GM18520 (cell line): ENCODE results near the gene CROCC2.

Experiments used
- ATAC-seq: cut with Tn5 transposase; IDR thresholded peaks from one replicate; pipeline ENCODE4 v1.9.1; 2021; ENCODE audit not compliant: unreplicated experiment

CROCC2 gene

DNA sequence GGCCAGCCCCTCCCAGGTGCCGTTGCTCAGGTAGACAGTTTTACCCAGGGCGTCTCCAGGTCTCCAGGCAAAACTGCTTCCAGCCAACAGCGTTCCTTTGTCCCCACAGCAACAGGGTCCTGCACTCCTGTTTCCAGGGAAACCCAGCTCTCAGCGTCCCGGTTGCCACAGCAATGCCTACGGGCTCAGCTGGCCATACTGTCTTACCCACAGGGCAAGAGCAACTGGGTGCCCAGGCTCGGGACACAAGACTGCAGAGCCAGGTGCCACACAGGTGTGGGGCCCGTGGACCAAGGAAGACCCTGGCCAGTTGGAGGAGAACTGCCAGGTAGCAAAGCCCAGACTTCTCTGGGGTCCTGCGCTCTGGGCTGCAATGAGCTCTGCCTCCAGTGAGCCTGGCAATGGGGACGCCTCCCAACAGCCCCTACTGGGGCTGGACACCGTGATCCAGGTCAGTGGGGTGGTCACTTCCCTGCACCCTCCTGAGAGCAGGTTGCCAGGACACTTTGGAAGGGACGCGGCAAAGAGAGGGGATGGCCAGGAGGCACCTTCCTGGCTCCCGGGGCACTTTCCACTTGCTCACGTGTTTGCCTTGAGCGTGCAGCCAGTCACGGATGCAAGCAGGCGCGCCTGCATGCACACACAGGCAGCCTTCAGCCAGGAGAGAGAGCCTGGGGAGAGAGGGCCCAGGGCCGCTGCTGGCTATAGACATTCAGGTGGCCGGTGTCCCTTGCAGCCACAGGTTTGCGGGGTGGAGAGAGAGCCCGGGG lies at the start of gene CROCC2:
Gene CROCC2 (plus strand): TSS at position 196 of the 770 bp plus-strand sequence. CDS start 178 bp downstream, at position 374.
- no peak for ATAC-seq

DNA sequence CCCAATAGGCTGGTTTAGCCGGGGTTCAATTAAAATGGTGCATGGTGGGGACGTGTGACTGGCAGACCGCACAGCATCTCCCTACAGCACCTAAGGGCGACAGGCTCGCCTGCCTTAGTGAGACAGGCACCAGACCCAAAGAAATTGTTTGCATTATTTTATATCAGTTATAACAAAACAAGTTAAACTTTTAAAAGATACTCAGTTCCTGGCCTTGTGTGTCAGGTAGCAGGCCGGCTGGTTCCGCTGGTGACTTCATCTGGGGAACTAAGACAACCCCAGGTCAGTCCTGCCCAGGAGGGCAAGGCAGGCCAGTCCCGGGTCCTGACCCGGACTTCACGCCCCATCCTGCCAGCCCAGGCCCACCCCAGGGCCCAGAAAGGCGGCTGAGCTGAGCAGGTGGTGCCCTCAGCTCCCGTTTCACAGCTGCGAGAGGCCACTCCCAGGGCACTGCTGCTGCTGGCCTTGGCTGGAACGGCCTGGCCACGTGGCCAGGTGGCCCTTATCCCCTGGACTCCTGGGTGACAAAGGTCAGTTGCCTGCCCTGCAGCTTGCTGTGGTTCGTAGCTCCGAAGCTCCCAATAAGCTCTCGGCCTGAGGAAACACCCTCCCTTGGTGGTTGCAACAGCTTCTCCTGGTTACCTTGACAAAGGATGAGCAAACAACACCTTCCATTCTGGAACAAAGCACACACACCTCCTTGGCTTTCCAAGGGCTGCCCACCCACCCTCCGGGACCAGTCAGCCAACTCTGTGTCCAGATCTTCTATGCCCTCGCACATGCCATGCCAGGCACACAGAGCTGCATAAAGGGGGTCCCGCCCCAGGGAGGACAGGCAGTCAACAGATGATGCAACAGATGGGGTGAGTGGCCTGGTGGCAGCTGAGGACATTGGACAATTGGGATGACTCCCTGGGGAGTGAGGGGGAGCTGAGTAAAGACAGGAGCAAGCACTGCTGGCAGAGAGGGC lies 48.8 kb upstream of the CROCC2 start:
- ATAC-seq: no peak

DNA sequence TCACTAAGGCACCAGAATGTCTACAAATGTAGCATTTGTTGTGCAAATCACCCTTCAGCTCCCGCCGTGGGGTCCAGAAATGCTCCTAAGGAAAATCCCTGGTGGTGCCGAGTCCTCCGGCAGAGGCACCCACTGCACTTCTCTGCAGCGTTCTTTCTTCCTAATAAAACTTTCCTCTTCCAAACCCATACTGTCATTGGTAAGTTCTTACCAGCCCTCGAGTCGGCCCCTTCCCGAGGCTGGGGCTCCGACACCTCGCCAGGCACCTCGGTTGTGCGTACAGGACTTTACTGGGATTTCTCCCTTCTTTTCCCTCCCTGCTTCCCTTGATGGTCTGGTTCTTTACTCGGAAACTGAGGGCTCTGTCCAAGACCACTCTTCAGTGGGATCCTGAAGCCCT lies 47.8 kb upstream of the CROCC2 start:
- ATAC-seq: no peak

DNA sequence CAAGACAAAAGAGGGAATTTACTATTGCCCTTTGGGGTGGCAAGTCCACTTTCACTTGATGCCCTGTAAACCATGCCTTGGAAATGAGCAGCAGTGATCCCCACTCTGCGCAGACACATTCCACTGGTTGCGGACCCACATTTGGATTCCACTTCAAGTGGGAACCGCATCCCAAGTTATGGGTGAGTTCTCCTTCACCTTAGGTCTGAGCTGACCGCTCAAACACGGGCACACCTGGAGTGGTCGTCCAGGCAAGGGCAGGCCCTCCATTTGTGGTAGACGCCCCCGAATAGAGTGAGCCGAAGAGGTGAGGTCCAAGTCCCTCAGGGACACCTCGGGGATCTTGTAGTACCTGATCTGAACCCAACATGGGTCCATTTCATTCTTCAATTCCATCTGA lies 47.3 kb upstream of the CROCC2 start:
- ATAC-seq: no peak

DNA sequence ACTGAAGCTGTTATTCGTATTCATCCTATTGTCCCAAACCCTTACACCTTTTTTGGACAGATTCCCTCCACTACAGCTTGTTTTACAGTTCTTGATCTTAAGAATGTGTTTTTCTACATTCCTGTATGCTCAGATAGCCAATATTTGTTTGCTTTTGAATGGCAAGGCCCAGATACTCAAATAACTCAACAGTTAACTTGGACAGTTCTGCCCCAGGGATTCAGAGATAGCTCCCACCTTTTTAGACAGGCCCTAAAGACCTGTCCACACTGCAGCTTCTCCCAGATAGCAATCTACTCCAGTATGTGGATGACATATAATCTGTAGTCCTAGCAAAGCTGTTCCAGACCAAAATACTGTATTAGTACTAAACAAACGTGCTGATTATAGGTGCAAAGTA lies 44.6 kb upstream of the CROCC2 start:
- ATAC-seq: no peak

DNA sequence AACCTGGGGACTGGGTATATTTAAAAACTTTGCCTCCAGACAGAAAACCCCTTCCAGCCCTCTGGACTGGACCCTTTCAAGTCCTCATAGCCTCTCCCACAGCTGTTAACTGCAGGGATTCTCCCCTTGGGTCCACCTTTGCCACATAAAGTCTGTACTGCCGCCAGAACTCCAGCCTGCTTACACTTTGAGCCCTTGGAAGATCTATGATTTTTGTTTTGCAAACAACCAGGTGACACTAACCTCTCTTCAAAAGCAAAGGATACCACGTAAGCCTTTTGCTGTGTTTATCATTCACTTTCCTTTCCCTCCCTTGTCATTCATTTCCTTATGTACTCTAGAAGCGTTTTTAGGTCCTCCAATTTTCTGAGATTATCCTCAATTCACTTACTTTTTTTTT lies 41.7 kb upstream of the CROCC2 start:
- ATAC-seq: no peak

DNA sequence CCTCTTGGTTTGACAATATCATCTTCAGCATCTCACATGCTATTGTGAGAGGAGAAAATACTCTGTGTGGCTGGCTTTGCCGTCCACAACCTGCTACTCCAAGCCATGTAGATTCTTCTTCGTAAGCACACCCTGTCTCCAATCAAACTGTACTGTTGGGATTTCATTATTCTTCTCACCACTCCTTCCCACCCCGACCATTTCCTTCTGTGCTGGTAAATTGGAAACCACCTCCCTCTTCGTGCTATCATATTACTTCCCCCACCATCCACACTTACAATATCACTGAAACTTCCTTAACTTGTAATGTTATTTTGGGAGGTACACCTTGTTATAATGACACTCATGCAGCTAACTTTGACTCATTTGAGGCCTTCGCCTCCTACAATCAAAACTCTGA lies 40.7 kb upstream of the CROCC2 start:
- ATAC-seq: no peak

DNA sequence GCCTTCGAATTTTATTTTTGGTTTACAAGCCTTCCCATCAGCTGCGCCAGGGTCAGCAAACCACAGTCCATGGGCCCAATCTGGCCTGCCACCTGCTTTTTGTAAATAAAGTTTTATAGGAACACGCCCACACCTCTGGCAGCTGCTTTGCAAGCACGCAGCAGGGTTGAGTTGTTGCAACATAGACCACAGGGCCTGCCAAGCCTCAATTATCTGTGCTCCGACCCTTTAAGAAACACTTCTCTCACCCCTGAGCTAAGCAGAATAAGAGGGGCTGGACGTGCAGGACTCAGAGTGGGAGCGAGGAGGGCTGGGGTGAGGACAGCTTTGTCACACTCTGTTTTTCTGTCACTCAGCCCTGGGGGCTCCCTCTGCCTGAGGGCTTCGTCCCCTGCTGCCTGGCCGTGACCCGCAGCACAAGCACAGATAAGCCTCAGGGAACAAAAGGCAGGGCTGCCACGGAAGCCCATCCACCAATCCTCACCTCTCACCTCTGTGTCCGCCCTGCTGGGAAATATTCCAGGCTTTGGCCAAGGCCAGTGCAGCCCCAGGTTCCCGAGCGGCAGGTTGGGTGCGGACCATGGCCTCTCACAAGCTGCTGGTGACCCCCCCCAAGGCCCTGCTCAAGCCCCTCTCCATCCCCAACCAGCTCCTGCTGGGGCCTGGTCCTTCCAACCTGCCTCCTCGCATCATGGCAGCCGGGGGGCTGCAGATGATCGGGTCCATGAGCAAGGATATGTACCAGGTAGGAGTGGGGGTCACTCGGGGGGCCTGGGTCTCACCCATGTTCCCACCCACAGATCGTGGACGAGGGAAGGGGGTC lies 37.6 kb upstream of the CROCC2 start, which contains the start of gene AGXT:
Gene AGXT (plus strand): TSS at position 539 of the 823 bp plus-strand sequence. CDS start 42 bp downstream, at position 581.
- ATAC-seq: no peak

DNA sequence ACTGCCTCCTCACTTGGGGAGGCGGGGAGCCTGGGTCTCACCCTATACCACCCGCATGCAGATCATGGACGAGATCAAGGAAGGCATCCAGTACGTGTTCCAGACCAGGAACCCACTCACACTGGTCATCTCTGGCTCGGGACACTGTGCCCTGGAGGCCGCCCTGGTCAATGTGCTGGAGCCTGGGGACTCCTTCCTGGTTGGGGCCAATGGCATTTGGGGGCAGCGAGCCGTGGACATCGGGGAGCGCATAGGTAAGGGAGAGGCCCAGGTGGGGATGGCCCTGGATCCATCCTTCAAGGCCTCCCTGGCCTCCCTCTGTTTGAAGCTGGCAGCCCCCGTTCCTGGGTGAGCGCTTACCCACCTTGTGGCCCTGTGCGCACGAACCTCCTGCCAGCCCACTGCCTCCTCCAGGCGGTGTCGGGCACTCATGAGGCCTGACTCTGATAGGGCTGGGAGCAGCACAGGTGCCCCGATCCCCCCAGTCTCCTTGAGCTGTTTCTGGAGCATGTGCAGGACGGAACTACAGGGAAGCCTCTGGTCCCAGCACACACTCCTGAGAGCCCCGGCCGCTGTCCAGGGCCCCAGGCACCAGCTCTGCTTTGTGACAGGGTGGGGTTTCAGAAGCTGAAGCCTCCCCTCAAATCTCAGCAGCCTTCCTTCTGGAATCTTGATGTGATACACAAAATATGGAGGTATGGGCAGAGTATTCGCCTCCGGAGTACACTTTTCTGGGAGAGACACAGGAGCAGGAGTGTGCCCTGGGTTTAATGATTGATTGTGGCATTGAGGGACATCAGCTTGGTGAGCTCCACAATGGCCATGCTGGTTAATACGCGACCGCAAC lies 36.8 kb upstream of the CROCC2 start:
- ATAC-seq: no peak

DNA sequence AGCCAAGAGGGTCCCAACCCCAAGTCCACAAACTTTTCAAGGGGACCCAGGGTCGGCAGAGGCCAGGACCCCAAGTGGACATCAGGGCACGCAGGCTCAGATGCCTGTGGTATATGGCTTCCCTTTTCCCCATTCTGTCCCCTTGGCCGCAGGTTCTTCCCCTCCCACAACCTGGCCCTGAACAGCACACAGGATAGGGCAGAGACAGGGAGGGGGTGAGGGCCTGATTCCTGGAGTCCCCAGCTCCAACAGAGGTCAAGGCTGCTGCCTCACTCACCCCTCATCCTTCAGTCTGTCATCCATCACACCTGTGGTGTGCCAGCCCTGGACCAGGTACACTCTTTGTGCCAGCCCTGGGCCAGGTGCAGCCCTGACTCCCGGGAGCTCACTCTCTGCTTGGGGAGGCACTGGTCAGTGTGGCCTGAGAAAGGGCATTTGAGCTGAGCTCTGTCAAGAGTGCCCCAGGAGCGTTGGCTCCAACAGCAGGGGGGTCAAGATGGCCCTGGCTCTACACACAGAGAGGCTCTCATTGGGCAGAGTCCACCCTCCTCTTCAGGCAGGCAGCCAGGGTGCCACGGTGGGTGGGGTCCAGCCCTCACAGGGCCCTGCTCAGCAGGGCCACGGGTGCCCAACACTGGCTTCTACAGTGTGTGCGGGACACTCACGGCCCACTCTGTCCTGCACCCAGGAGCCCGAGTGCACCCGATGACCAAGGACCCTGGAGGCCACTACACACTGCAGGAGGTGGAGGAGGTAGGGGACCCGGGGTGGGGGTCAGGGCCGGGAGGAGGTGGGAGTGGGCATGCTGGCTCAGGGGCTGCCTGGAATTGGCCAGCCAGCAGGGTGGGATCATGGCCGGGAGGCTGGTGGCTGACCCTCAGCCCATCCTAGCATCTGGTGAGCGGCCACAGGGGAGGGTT lies 35.9 kb upstream of the CROCC2 start:
- no peak for ATAC-seq

DNA sequence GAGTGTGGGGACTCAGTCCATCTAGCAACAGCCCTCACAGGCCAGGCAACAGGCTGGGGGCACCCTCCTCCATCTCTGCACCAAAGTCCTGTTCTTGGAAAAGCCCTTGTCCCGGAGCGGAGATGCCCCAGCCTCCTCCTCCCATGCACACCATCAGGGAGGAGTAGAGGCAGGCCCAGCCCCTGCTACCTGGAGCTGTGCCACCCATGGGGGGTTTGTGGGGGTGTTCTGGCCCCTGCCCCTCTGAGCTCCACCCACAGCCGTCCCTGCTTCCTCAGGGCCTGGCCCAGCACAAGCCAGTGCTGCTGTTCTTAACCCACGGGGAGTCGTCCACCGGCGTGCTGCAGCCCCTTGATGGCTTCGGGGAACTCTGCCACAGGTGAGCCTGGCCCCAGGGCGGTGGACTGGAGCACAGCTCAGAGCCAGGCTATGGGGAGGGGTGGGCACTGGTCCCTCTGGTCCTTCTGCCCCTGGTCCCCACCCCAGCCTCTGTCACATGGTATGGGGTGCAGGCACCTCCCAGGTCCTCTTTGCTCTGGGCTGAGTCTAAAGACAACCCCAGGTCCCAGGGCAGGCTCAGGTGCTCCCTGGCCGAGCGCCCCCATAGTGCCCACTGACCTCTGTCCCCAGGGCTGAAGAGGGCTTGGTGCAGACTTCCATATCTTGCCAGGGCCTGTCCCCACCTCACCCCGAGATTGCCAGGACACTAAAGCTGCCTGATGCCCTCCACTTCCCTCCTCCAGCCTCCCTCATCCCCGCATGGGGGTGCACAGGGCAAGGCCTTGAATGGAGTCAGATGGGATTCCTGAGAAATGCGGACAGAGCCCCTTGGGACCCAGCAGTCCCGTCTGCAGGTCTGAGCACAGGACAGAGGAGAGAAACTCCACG lies 34.8 kb upstream of the CROCC2 start:
- no peak for ATAC-seq

DNA sequence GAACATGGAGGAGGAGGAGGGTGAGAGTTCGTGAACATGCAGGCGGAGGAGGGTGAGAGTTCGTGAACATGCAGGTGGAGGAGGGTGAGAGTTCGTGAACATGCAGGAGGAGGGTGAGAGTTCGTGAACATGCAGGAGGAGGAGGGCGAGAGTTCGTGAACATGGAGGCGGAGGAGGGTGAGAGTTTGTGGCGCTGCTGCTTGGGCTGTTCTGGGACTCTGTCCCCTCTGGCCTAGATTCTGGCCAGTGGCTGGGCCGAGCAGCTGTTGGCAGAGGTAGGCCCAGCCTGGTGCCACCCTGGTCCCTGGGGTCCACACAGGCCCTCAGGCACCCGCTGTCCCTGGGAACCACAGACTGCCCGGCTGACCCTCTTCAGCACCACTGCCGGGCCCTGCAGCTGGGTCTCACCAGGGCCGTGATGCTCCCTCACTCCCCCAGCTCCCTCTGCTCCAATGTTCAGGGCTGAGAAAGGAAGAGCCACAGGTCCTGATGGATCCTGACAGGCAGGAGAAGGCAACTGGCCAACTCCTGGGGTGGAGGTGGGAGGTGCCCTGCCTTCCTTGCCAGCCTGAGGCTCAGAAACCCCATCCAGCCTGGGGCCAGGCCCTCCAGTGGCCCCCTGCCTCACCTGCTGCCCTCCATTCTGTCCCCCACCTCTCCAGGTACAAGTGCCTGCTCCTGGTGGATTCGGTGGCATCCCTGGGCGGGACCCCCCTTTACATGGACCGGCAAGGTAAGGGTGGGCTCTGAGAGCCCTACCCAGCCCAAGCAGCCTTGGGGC lies 33.6 kb upstream of the CROCC2 start:
- ATAC-seq: no peak

DNA sequence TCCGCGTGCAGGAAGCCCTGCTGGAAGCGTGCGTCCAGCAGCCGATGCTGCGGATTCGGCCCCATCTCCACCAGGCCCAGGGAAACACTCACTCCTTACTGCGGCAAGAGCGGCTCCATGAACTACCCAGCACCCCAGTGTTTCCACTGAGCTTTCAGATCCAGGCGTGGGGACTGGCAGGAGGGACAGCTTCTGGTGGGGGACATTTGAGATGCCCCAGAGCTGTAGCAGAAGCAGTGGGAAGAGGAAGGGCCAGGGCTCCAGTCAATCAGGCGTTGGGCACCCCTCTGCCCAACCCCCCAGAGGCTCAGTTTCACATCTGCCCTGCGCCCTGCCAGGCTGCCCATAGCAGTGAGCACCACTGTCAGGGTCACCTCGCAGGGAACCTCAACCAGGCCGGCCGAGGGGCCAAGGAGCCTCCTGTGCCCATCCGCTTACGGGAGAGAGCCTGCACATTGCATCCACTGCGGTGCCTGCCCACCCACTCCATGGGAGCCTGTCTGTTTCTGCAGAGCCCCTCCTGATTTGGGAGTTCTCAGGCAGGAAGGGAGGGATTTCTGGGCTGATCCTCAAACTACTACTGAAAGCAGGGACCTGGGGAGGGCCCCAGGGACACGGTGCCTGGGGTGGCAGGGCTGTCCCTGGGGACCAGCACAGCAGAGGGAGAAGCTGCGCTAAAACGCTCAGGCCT lies 32.9 kb upstream of the CROCC2 start:
- ATAC-seq: no peak

DNA sequence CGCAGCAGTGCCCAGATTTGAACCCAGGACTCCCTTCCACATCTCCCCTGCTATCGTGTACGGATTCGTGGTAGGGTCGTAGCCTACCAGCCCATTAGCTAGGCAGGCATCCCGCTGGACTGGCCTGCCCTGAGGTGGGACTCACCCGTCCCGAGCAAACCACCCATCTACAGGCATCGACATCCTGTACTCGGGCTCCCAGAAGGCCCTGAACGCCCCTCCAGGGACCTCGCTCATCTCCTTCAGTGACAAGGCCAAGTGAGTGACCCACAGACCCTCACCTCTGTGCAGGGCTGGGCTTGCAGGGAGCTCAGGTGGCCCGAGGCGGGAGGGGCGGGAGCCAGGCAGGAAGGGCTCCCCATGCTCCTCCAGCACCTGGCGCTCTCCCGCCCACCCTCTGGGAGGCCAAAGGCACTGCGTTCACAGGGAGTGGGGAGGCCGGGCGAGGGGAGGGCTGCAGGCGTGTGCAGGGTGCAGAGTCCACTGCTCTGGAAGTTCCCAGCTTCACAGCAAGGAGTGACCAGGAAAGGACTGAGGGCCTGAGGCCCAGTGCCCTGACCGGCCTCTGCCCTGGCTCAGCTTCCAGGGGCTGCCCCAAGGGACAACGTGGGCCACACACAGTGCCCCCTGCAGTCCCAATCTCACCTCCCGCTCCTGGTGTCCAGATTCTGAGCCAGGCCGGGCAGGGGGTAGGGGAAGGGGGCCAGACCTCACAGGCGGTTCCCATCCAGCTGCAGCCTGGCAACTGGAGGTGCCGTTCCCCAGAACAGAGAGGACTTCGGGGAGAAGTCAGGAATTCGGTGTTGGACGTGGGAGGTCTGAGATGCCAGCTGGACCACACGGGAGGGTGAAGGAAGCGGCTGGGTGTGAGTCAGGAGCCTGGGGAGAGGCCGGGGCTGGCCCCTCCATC lies 32.1 kb upstream of the CROCC2 start:
- ATAC-seq: no peak

DNA sequence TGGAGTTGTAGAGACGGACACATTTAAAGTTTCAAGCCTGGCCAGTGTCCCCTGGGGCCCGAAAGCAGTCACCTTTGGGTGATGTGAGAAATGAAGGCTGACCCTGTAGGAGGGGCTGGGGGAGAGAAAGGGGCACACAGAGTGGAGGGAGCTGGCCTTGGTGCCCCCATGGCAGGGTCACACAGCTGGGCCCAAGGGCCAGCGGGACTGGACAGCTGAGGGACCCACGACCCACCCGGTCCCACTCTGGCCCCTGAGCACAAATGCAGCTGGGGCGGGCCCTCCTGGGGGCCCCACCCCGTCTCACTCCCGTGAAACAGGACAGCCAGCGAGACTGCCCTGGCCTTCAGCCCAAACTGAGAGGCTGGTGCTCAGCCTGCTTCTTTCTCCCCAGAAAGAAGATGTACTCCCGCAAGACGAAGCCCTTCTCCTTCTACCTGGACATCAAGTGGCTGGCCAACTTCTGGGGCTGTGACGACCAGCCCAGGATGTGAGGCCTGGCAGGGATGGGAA lies 31.4 kb upstream of the CROCC2 start:
- ATAC-seq: no peak
